Kidney tubule cell (primary cell): ENCODE results near the gene ACSL3.

ENCODE experiments used
- DNase-seq: peaks from one replicate; pipeline ENCODE4 v3.0.0-alpha.2; 2018; ENCODE audit warnings: low spot score

ACSL3 gene

DNA sequence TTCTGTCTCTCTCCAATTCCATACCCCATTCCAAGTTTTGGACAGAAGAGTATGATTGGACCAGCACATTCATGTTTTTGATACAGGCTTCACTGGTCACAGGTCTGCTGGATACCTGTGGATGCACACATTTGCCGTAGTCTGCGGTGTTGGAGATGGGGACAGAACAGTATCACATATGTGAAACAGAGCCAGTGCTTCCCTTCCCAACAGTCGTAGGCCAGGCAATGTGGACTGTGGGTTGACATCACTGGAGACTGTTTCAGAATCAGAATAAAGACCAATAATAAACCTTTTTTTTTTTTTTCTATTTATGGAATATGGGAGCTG is 18.7 kb downstream of the ACSL3 start:
- no peak for DNase-seq

- peak; percentile 66 for DNase-seq
Observed at GRCh38 chr2:222882484-222882928, 21.7 kb downstream of the ACSL3 start.

GRCh38 chr2:222883420-222883819 is 22.6 kb downstream of the ACSL3 start:
- DNase-seq: no peak

GRCh38 chr2:222884114-222884771 is 23.4 kb downstream of the ACSL3 start:
- no peak for DNase-seq

DNA sequence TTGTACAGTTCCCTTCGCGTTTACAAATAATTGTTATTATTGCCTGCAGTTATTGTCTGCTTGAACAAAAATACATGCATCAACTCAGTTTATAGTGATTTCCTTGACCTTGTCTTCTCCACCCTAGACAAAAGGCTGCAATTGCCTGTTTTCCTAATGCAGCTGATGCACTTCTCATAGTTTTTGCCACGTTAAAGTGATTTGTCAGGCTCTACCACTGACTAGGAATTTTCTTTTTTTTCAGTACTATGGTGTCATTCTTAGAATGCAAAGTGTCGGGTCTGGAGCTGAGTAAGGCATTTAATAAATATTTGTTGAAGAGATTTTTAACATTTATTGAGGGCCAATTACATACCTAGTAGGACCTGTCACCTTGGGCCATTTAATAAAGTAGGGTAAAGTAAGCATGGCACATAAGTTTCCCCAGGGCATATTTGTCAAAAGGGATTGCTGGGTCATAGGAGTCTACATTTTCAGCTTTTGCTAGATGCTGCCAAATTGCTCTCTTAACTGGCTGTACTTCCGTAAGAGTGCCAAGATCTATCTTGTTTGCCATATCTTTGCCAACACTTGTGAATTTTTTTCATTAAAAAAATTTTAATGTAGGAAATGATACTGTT is 24.1 kb downstream of the ACSL3 start:
- DNase-seq: peak; percentile 18

DNA sequence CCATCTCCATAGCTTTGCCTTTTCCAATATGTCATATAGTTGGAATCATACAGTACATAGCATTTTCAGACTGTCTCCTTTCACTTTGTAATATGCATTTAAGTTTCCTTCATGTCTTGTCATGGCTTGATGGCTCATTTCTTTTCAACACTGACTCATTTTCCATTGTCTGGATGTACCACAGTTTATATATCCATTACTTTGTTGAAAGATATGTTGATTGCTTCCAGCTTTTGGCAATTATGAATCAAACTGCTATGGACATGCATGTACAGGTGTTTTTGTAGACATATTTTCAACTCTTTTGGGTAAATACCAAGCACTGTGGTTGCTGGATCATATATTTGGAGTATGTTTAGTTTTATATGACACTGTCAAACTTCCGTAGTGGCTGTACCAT is 26.3 kb downstream of the ACSL3 start:
- peak; percentile 34 for DNase-seq

DNA sequence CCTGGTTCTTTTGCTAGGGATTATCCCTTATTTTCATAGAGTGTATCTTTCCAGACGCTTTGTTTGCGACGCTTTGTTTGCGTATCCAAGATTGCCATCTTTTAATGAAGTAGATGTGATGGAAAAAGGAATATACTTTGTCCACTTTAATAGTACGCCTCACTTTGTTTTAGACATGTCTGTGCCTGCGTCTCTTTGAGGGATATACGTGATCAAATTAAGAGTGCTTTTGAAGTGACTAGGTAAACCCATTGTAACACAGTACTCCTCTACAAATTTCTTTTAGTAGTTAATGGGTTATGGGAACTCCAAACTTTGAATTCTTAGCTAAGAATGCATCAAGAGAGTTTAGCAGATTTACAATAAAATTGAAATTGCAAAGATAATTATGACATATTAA is 27.9 kb downstream of the ACSL3 start:
- no peak for DNase-seq

DNA sequence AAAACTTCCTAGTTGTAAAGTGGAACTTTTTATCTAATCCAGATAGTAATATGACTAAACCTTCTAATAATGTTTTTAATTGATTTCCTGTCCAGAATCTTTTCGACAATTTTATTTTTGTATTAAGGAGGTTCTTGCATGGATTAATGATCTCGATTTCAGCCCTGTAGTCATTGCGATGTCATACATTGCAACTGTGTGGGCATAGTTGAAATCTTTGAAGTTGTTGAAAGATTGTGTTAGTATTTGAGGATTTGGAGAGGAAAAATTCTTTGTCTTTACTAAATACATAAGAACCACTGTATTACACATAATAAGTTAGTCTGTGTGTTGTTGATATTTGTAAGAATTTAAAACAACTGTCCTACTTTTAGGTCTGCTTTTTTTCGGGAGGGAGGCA is 31.1 kb downstream of the ACSL3 start:
- no peak for DNase-seq

GRCh38 chr2:222892321-222892720 is 31.5 kb downstream of the ACSL3 start:
- DNase-seq: no peak

- no peak for DNase-seq
Observed at GRCh38 chr2:222892761-222893160, 31.9 kb downstream of the ACSL3 start.

DNA sequence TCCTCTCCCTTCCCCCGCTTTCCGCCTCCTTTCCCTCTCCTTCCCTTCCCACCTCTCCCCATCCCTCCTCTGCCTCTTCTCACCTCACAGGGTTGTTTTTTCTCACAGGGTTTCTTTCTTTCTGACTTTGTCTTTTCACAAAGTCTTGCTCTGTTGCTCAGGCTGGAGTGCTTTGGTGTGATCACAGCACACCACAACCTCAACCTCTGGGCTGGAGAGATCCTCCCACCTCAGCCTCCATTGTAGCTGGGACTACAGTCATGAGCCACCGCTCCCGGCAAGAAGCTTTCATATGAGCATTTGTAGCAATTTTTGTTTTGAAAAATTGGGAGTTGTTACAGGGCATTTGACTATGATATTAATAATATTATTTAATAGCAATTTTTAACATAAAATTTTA is 32.9 kb downstream of the ACSL3 start:
- DNase-seq: no peak

DNA sequence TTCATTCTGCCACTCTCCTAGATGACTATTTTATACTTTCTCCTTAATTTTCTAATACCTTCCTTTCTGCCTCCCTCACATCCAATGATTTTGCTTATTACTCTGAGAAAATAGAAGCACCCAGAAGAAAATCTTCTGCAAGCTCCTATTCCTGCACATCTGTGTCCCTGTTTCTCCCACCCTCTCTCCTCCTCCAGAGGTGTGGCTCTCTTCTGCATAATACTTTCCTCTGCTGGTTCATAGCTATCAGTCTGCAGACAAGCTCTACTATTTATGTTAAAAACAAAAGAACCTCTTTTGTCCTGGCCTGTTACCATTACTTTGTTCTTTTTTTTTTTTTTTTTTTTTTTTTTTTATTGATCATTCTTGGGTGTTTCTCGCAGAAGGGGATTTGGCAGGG is 34.3 kb downstream of the ACSL3 start:
- no peak for DNase-seq

DNA sequence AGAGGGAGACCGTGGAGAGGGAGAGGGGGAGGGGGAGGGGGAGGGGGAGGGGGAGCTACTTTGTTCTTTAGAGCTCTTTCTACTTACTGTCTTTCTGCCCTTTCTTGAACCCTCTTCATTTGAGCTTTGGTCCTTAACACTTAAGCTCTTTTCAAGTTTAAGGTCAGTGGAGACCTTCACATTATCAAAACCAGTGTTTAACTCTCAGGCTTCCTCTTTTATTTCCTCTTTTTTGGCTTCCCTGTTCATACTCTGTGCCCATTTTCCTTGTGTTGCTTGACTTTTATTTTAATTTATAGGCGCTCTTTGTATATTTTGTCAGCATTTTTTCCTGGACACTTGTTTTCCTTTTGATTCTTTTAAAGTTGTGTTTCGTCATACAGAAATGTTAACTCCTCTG is 37.1 kb downstream of the ACSL3 start:
- DNase-seq: no peak

DNA sequence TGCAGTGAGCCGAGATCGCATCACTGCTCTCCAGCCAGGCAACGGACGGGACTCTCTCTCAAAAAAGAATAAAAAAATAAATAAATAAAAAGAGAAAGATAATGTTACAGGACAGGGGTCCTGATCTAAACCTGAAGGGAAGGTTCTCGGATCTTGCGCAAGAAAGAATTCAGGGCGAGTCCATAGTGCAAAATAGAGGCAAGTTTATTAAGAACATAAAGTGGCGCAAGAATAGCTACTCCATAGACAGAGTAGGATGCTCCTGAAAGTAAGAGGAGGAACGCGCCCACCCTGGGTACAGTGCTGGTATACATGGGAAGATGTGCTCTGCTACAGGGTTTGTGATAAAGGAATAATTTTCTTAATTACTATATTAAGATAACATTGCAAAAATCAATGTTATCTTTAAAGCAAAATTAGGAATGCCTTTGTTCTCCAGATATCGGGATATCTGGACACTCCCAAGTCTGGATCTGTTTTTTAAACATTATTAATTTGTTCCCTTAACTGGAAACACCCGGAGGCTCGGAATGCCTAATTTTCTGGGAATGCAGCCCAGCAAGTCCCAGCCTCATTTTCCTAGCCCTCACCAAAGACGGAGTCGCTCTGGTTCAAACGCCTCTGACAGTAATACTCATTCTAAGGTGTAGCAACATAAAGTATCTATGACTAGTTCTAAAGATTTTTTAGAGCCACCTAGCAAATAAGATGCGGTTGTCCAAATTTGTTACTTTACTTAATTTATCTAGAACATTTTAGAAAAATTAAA is 38.8 kb downstream of the ACSL3 start:
- DNase-seq: no peak

GRCh38 chr2:222900354-222900753 is 39.5 kb downstream of the ACSL3 start:
- DNase-seq: no peak

- DNase-seq: no peak
Observed at GRCh38 chr2:222902660-222903059, 41.8 kb downstream of the ACSL3 start.

DNA sequence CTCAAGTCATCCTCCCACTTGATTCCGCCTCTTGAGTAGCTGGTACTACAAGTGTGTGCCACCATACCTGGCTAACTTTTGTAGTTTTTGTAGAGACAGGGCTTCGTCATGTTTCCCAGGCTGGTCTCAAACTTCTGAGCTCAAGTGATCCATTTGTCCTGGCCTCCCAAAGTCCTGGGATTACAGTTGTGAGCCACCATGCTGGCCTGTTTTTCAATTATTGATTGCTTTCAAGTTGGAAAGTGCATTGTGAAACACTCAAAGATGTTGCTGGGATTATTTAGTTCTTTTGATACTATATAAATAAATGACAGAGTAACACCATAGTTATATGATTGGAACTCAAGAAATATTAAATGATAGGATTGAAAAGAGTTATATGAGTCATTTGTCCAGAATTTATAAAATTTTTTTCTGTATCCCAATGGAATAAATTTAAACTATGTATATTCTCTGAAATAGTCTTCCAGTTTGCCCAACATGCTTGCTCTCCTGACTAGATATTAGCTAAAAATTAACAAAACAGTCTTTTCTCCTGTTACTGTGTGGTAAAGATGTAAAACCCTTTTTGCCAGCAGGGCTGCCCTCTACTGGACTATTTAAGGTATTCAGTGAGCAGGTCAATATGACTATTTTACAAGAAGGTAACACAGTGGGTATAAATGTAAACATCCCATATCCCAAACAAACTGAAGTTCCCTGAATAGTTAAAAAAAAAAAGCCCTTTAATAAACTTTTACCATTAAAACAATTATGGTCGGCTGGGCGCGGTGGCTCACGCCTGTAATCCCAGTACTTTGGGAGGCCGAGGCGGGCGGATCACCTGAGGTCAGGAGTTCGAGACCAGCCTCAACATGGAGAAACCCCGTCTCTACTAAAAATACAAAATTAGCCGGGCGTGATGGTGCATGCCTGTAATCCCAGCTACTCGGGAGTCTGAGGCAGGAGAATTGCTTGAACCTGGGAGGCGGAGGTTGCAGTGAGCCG is 42.7 kb downstream of the ACSL3 start:
- DNase-seq: peak; percentile 79

- DNase-seq: peak; percentile 48
Observed at GRCh38 chr2:222904557-222905258, 43.9 kb downstream of the ACSL3 start.

GRCh38 chr2:222907048-222907447 is 46.2 kb downstream of the ACSL3 start:
- DNase-seq: no peak

GRCh38 chr2:222907790-222908441 is 47.1 kb downstream of the ACSL3 start:
- DNase-seq: no peak

- DNase-seq: no peak
Observed at GRCh38 chr2:222909286-222909685, 48.5 kb downstream of the ACSL3 start.
